Measurements from ENCODE around the gene SMDT1. TPM values are rescaled to one million over a fixed set of nuclear protein-coding genes. Genes with fewer than 3 reads are reported as not detected.
"Not testable (repeated sequence)": the region's sequence is repeated elsewhere in the genome, so short reads cannot be mapped to it uniquely, and the experiment has no call there.

Gene SMDT1
- total RNA-seq, 5 donors from 2014 or later (not counting 1 experiment from before 2014, with no cell fraction given), result 101 to 176 (median 114) TPM

DNA sequence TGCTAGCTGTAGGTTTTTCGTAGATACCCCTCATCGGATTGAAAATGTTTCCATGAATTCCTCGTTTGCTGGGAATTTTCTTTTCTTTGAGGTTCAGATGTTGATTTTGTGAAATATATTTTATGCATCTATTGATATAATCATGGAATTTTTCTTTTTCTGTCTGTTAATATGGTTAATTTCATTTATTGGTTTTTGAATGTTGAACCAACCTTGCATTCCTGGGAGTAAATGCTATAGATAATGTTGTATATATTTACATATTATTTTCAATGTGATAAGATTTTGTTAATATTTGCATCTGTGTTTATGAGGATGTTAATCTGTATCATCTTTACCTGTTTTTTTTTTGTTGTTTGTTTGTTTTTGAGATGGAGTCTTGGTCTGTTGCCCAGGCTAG lies 21.7 kb downstream of the SMDT1 start:
- peaks cover 0 to 4% (median 2%) of the 10 kb centered on the region in 3 donors for H3K4me1 Mint-ChIP-seq
- H3K4me3 Mint-ChIP-seq, result no peak overlapping the region
- no peaks in the 10 kb centered on the region for H3K4me1 ChIP-seq (ENCODE audit: control insufficient read depth in 1 of 2, extremely low read depth in 1 of 2, insufficient read depth in 2 of 2, low read length in 2 of 2)
- no CpG with 5 or more reads among the region's 3 CpGs for WGBS (ENCODE audit: insufficient coverage)
- H3K27me3 Mint-ChIP-seq, result no peaks in the 10 kb centered on the region
- DNase-seq (no peak), ATAC-seq (replicated peaks in 1 of 4) (no peak)
- no peak overlapping the region for H3K27ac Mint-ChIP-seq
- peaks cover 25% of the 10 kb centered on the region for H3K36me3 Mint-ChIP-seq
- CTCF ChIA-PET, result no interaction called here
- no peak overlapping the region for H3K27ac ChIP-seq (ENCODE audit: low read length)
- POLR2A ChIA-PET, result no interaction called here
- H3K9me3 ChIP-seq, result peaks cover 6% of the 10 kb centered on the region
- H3K4me3 ChIP-seq (ENCODE audit: control insufficient read depth in 1 of 2, extremely low read depth in 1 of 2, low read length in 1 of 2), result no peak overlapping the region
- peaks cover 3 to 15% (median 9%) of the 10 kb centered on the region in 3 donors for H3K9me3 Mint-ChIP-seq
- no peaks in the 10 kb centered on the region for H3K36me3 ChIP-seq (ENCODE audit: control insufficient read depth in 2 of 2, extremely low read depth in 1 of 2, insufficient read depth in 1 of 2, low read length in 1 of 2)
- H3K27me3 ChIP-seq (replicated peaks in 1 of 2; ENCODE audit: control insufficient read depth in 2 of 2, extremely low read depth in 1 of 2, insufficient read depth in 2 of 2, low read length in 1 of 2), result no peaks in the 10 kb centered on the region

DNA sequence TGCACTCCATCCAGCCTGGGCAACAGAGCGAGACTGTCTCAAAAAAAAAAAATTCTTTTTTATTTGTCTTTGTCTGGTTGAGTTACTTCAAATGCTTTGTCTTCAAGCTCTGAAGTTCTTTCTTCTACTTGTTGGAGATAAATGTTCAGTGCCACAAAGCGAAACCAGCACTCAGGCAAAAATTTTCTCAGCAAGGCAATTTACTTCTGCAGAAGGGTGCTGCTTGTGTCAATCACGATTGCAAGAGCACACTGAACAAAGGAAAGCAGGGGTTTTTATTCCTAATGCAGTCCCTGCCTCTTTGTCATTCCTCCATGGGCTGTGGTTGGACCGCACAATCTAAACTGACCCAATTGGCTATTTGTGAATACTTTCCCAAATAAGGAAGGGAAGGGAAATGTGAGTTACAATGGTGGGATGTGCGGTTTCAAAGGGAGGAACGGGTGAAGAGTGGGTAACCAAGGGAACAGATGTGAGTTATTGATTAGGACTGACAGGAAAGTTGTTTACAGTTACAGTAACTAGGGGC lies 24.9 kb downstream of the SMDT1 start:
- H3K27ac ChIP-seq (ENCODE audit: low read length); H3K27me3 Mint-ChIP-seq; DNase-seq; H3K4me3 ChIP-seq (ENCODE audit: control insufficient read depth in 1 of 2, extremely low read depth in 1 of 2, low read length in 1 of 2); CTCF ChIA-PET; H3K27me3 ChIP-seq (replicated peaks in 1 of 2; ENCODE audit: control insufficient read depth in 2 of 2, extremely low read depth in 1 of 2, insufficient read depth in 2 of 2, low read length in 1 of 2); H3K4me1 ChIP-seq (ENCODE audit: control insufficient read depth in 1 of 2, extremely low read depth in 1 of 2, insufficient read depth in 2 of 2, low read length in 2 of 2); H3K9me3 ChIP-seq; ATAC-seq (replicated peaks in 1 of 4); H3K4me3 Mint-ChIP-seq; POLR2A ChIA-PET; H3K36me3 ChIP-seq (ENCODE audit: control insufficient read depth in 2 of 2, extremely low read depth in 1 of 2, insufficient read depth in 1 of 2, low read length in 1 of 2): not testable (repeated sequence)
- H3K36me3 Mint-ChIP-seq, result peaks cover 33% of the 10 kb centered on the region
- peaks cover 0 to 12% (median 0%) of the 10 kb centered on the region in 3 donors for H3K4me1 Mint-ChIP-seq
- H3K9me3 Mint-ChIP-seq, result peaks cover under 1 to 12% (median 9%) of the 10 kb centered on the region in 3 donors
- peak overlapping the region in 1 of 2 donors; percentile 38 for H3K27ac Mint-ChIP-seq
- 94% methylated on average over 2 of the region's 6 CpGs for WGBS (ENCODE audit: insufficient coverage)

DNA sequence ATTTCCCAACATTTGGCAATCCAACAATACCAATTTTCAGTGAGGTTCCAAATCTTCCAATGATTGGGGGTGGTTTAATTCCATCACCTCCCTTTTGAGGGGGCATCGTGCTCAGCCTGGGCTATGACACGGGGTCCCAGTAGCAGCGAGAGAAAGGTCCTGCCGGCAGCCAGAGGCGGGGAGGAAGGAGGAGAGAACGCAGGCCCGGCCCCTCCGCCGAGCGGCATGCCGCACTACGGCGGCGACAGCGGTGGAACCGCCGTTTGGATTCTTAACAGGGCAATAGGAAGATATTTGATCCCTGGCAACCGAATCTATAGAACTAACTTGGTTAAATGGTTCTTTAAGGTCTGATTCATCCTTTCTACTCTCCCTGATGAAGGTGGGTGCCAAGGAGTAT lies 29.3 kb downstream of the SMDT1 start:
- H3K4me3 Mint-ChIP-seq, result no peak overlapping the region
- no peak for ATAC-seq (replicated peaks in 1 of 4)
- DNase-seq, result no peak
- no peak overlapping the region for H3K4me3 ChIP-seq (ENCODE audit: control insufficient read depth in 1 of 2, extremely low read depth in 1 of 2, low read length in 1 of 2)
- no peaks in the 10 kb centered on the region for H3K4me1 ChIP-seq (ENCODE audit: control insufficient read depth in 1 of 2, extremely low read depth in 1 of 2, insufficient read depth in 2 of 2, low read length in 2 of 2)
- no peaks in the 10 kb centered on the region for H3K27me3 Mint-ChIP-seq
- WGBS (ENCODE audit: insufficient coverage), result no CpG with 5 or more reads among the region's 18 CpGs
- H3K36me3 Mint-ChIP-seq, result peaks cover 21% of the 10 kb centered on the region
- ChIA-PET POLR2A (no interaction called here), CTCF (no interaction called here)
- H3K27ac Mint-ChIP-seq, result no peak overlapping the region
- H3K9me3 ChIP-seq, result peaks cover 3% of the 10 kb centered on the region
- H3K9me3 Mint-ChIP-seq, result peaks cover 0 to 4% (median 3%) of the 10 kb centered on the region in 3 donors
- no peaks in the 10 kb centered on the region for H3K36me3 ChIP-seq (ENCODE audit: control insufficient read depth in 2 of 2, extremely low read depth in 1 of 2, insufficient read depth in 1 of 2, low read length in 1 of 2)
- no peak overlapping the region for H3K27ac ChIP-seq (ENCODE audit: low read length)
- no peaks in the 10 kb centered on the region for H3K27me3 ChIP-seq (replicated peaks in 1 of 2; ENCODE audit: control insufficient read depth in 2 of 2, extremely low read depth in 1 of 2, insufficient read depth in 2 of 2, low read length in 1 of 2)
- peaks cover 0 to 12% (median 0%) of the 10 kb centered on the region in 3 donors for H3K4me1 Mint-ChIP-seq

DNA sequence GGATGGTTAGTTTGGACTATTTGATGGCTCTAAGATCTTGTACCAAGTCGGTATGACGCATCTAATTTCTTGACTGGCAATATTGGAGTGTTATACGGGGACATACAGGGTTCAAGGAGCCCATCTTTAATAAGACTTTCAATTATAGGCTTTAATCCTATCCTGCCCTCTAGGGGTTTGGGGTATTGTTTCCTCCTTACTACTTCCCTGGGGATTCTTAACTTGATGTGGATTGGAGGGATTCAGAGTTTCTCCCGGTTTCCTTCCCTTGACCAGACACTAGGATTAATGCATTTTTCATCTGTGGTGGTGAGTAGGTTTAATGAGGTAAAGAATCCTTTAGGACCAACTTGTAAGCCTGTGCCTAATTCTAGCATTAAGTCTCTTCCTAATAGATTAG lies 32.3 kb downstream of the SMDT1 start:
- no peak for ATAC-seq (replicated peaks in 1 of 4)
- H3K36me3 Mint-ChIP-seq, result peaks cover 24% of the 10 kb centered on the region
- no CpG with 5 or more reads among the region's 4 CpGs for WGBS (ENCODE audit: insufficient coverage)
- H3K27ac ChIP-seq (ENCODE audit: low read length), result no peak overlapping the region
- ChIA-PET CTCF (no interaction called here), POLR2A (interaction anchor here in 1 of 2 donors (0.6 kb wide), 1 partner anchor 277 kb away, joined by 5 read pairs; no protein-coding TSS in a partner anchor)
- no peak overlapping the region for H3K27ac Mint-ChIP-seq
- H3K4me3 ChIP-seq (ENCODE audit: control insufficient read depth in 1 of 2, extremely low read depth in 1 of 2, low read length in 1 of 2), result no peak overlapping the region
- H3K27me3 ChIP-seq (replicated peaks in 1 of 2; ENCODE audit: control insufficient read depth in 2 of 2, extremely low read depth in 1 of 2, insufficient read depth in 2 of 2, low read length in 1 of 2), result no peaks in the 10 kb centered on the region
- DNase-seq, result no peak
- peaks cover 7 to 17% (median 10%) of the 10 kb centered on the region in 3 donors for H3K9me3 Mint-ChIP-seq
- no peaks in the 10 kb centered on the region for H3K36me3 ChIP-seq (ENCODE audit: control insufficient read depth in 2 of 2, extremely low read depth in 1 of 2, insufficient read depth in 1 of 2, low read length in 1 of 2)
- H3K27me3 Mint-ChIP-seq, result no peaks in the 10 kb centered on the region
- peaks cover 9% of the 10 kb centered on the region for H3K9me3 ChIP-seq
- no peak overlapping the region for H3K4me3 Mint-ChIP-seq
- peaks cover 0 to 2% (median 0%) of the 10 kb centered on the region in 3 donors for H3K4me1 Mint-ChIP-seq
- no peaks in the 10 kb centered on the region for H3K4me1 ChIP-seq (ENCODE audit: control insufficient read depth in 1 of 2, extremely low read depth in 1 of 2, insufficient read depth in 2 of 2, low read length in 2 of 2)

DNA sequence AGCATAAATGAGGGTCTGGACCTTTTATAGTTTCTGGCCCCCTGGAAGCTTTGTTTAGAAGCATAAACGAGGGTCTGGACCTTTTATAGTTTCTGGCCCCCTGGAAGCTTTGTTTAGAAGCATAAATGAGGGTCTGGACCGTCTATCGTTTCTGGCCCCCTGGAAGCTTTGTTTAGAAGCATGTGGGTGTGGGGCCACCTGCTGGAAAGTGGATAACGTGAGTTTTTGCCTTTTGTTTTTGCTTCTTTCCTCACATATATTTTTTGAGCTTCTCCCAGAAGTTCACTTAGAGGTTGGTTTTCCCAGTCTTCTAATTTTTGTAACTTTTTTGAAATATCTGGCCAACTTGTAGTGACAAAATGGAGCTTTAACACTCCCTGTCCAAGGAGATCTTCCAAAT lies 33.3 kb downstream of the SMDT1 start:
- H3K4me3 Mint-ChIP-seq; H3K27ac ChIP-seq (ENCODE audit: low read length); ATAC-seq (replicated peaks in 1 of 4); H3K36me3 ChIP-seq (ENCODE audit: control insufficient read depth in 2 of 2, extremely low read depth in 1 of 2, insufficient read depth in 1 of 2, low read length in 1 of 2); H3K27me3 Mint-ChIP-seq; H3K4me1 Mint-ChIP-seq; H3K4me1 ChIP-seq (ENCODE audit: control insufficient read depth in 1 of 2, extremely low read depth in 1 of 2, insufficient read depth in 2 of 2, low read length in 2 of 2); H3K27ac Mint-ChIP-seq; H3K27me3 ChIP-seq (replicated peaks in 1 of 2; ENCODE audit: control insufficient read depth in 2 of 2, extremely low read depth in 1 of 2, insufficient read depth in 2 of 2, low read length in 1 of 2); H3K4me3 ChIP-seq (ENCODE audit: control insufficient read depth in 1 of 2, extremely low read depth in 1 of 2, low read length in 1 of 2); H3K9me3 ChIP-seq; DNase-seq: not testable (repeated sequence)
- Mint-ChIP-seq H3K36me3 (peaks cover 23% of the 10 kb centered on the region), H3K9me3 (peaks cover 7 to 17% (median 10%) of the 10 kb centered on the region in 3 donors)
- ChIA-PET POLR2A (interaction anchor here in 1 of 2 donors (0.6 kb wide), 1 partner anchor 176 kb away, joined by 3 read pairs; no protein-coding TSS in a partner anchor), CTCF (interaction anchor here (0.6 to 1.2 kb wide), 2 partner anchors 22 to 73 kb away, joined by 5 to 7 read pairs; partner anchors contain the start of gene NDUFA6 (in 1 of the 2))
- WGBS (ENCODE audit: insufficient coverage), result no CpG with 5 or more reads among the region's 4 CpGs

DNA sequence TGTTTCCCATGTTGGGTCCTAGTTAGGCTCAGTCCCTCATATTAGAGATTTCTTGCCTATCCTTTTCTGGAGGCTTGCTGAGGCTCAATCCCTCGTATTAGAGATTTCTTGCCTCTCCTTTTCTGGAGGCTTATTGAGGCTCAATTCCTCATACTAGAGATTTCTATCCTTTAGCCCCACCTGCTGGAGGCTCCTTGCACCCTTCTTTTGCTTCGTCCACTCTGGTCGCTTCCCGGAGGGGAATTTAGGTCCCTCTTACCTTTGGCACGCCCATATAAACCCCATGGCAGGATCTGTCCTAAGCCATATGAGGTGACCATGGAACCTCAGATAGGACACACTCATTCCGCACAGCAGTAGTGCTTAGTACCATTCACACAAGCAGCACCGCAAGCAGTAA lies 35.2 kb downstream of the SMDT1 start:
- H3K9me3 Mint-ChIP-seq, result peaks cover 7 to 17% (median 10%) of the 10 kb centered on the region in 3 donors

More for the DNA sequence above, 35.2 kb downstream of the SMDT1 start:
- Histone ChIP-seq H3K9me3 (peaks cover 9% of the 10 kb centered on the region), H3K27me3 (replicated peaks in 1 of 2; ENCODE audit: control insufficient read depth in 2 of 2, extremely low read depth in 1 of 2, insufficient read depth in 2 of 2, low read length in 1 of 2) (no peaks in the 10 kb centered on the region), H3K4me1 (ENCODE audit: control insufficient read depth in 1 of 2, extremely low read depth in 1 of 2, insufficient read depth in 2 of 2, low read length in 2 of 2) (peaks cover 2 to 6% of the 10 kb centered on the region in 2 experiments), H3K27ac (ENCODE audit: low read length) (no peak overlapping the region), H3K4me3 (ENCODE audit: control insufficient read depth in 1 of 2, extremely low read depth in 1 of 2, low read length in 1 of 2) (no peak overlapping the region), H3K36me3 (ENCODE audit: control insufficient read depth in 2 of 2, extremely low read depth in 1 of 2, insufficient read depth in 1 of 2, low read length in 1 of 2) (no peaks in the 10 kb centered on the region)
- ChIA-PET POLR2A (no interaction called here), CTCF (no interaction called here)
- Mint-ChIP-seq H3K4me3 (no peak overlapping the region), H3K36me3 (peaks cover 14% of the 10 kb centered on the region), H3K27ac (no peak overlapping the region), H3K27me3 (no peaks in the 10 kb centered on the region), H3K4me1 (peaks cover 13 to 16% (median 14%) of the 10 kb centered on the region in 3 donors)
- DNase-seq (no peak), ATAC-seq (replicated peaks in 1 of 4) (no peak)
- WGBS (ENCODE audit: insufficient coverage), result 98% methylated on average over 7 of the region's 7 CpGs
